Natural killer cell treated with Interleukin-12 subunit alpha and Interleukin-12 subunit beta and Interleukin-15 and Interleukin-18, amount 100 ng/mL, for 72 hours (primary cell): Measurements from ENCODE around the gene CEP131. TPM values are rescaled to one million over a fixed set of nuclear protein-coding genes. Genes with fewer than 3 reads are reported as not detected.

Experiments used
- ATAC-seq, 2 donors: fragments of 150-1000 bp; cut with Tn5 transposase in 1 of 2; sonication (Bioruptor Pico), chemical (Tn5 transposase) in 1 of 2; 2 replicates each; pipeline ENCODE4 v1.10.0; 2021
- DNase-seq: peaks from one replicate; pipeline ENCODE4 v3.0.0; 2022; ENCODE audit warnings: low spot score
- H3K27ac Mint-ChIP-seq, 2 donors: 1 replicate in 1 of 2; 2 replicates in 1 of 2; pipeline ENCODE4 v1.8.0; 2022; ENCODE audit warnings: mixed read lengths in 2 of 2, mild to moderate bottlenecking in 1 of 2, moderate library complexity in 1 of 2
- H3K27me3 Mint-ChIP-seq, 2 donors: 1 replicate in 1 of 2; 2 replicates in 1 of 2; pipeline ENCODE4 v1.8.0; 2022; ENCODE audit warnings: mixed read lengths in 2 of 2
- H3K36me3 Mint-ChIP-seq: one replicate; pipeline ENCODE4 v1.8.0; 2022; ENCODE audit warnings: mixed read lengths
- H3K4me1 Mint-ChIP-seq, 2 donors: 1 replicate in 1 of 2; 2 replicates in 1 of 2; pipeline ENCODE4 v1.8.0; 2022; ENCODE audit warnings: low read depth in 2 of 2, mixed read lengths in 2 of 2, mild to moderate bottlenecking in 1 of 2
- H3K4me3 Mint-ChIP-seq: one replicate; pipeline ENCODE4 v1.8.0; 2022; ENCODE audit warnings: mixed read lengths
- H3K9me3 Mint-ChIP-seq: 2 replicates; pipeline ENCODE4 v1.8.0; 2022; ENCODE audit warnings: mixed read lengths
- total RNA-seq, 2 donors: library from RNA; stranded (reverse); gene quantifications; one replicate each; pipeline ENCODE4 v1.2.3, GENCODE V29; 2022

Gene CEP131
- total RNA-seq, 2 donors from 2014 or later: 7.8 to 14.5 TPM

GRCh38 chr17:81191646-81192045 lies 31.1 kb downstream of the CEP131 start:
- ATAC-seq: no peak
- H3K27ac Mint-ChIP-seq: no peak overlapping the region

GRCh38 chr17:81191116-81191515 lies 31.6 kb downstream of the CEP131 start:
- H3K27ac Mint-ChIP-seq: no peak overlapping the region
- no peak overlapping the region for H3K4me3 Mint-ChIP-seq
- no peaks in the 10 kb centered on the region for H3K9me3 Mint-ChIP-seq
- H3K27me3 Mint-ChIP-seq: no peaks in the 10 kb centered on the region
- no peak for DNase-seq
- no peaks in the 10 kb centered on the region for H3K36me3 Mint-ChIP-seq
- no peak for ATAC-seq
- no peaks in the 10 kb centered on the region for H3K4me1 Mint-ChIP-seq

More at GRCh38 chr17:81191646-81192045, 31.1 kb downstream of the CEP131 start:
- Mint-ChIP-seq H3K27me3 (no peaks in the 10 kb centered on the region), H3K4me3 (no peak overlapping the region), H3K4me1 (no peaks in the 10 kb centered on the region), H3K9me3 (no peaks in the 10 kb centered on the region), H3K36me3 (no peaks in the 10 kb centered on the region)
- no peak for DNase-seq

GRCh38 chr17:81190591-81190990 lies 32.2 kb downstream of the CEP131 start:
- no peak overlapping the region for H3K27ac Mint-ChIP-seq
- no peaks in the 10 kb centered on the region for H3K4me1 Mint-ChIP-seq
- H3K4me3 Mint-ChIP-seq: no peak overlapping the region
- no peak for DNase-seq
- H3K36me3 Mint-ChIP-seq: no peaks in the 10 kb centered on the region
- no peak for ATAC-seq
- H3K27me3 Mint-ChIP-seq: no peaks in the 10 kb centered on the region
- no peaks in the 10 kb centered on the region for H3K9me3 Mint-ChIP-seq

- Mint-ChIP-seq H3K9me3 (no peaks in the 10 kb centered on the region), H3K36me3 (no peaks in the 10 kb centered on the region), H3K4me1 (no peaks in the 10 kb centered on the region), H3K4me3 (no peak overlapping the region), H3K27ac (no peak overlapping the region), H3K27me3 (peaks cover 0 to 2% of the 10 kb centered on the region in 2 donors)
- ATAC-seq: no peak
- DNase-seq: no peak
These were observed 32.9 kb downstream of the CEP131 start for GRCh38 chr17:81189670-81190530.

- no peak overlapping the region for H3K4me3 Mint-ChIP-seq
- H3K9me3 Mint-ChIP-seq: no peaks in the 10 kb centered on the region
- peaks cover 0 to 2% of the 10 kb centered on the region in 2 donors for H3K27me3 Mint-ChIP-seq
- DNase-seq (no peak), ATAC-seq (no peak)
- no peaks in the 10 kb centered on the region for H3K4me1 Mint-ChIP-seq
- H3K36me3 Mint-ChIP-seq: no peaks in the 10 kb centered on the region
- no peak overlapping the region for H3K27ac Mint-ChIP-seq
These were observed 33.7 kb downstream of the CEP131 start for GRCh38 chr17:81189016-81189415.

- Mint-ChIP-seq H3K4me3 (no peak overlapping the region), H3K27me3 (peaks cover 0 to 2% of the 10 kb centered on the region in 2 donors), H3K27ac (no peak overlapping the region), H3K4me1 (no peaks in the 10 kb centered on the region), H3K9me3 (no peaks in the 10 kb centered on the region), H3K36me3 (no peaks in the 10 kb centered on the region)
- DNase-seq (no peak), ATAC-seq (peak in 1 of 2 donors; percentile 1)
These were observed 34.3 kb downstream of the CEP131 start for GRCh38 chr17:81188491-81188840.

- Mint-ChIP-seq H3K27me3 (peaks cover 0 to 2% of the 10 kb centered on the region in 2 donors), H3K4me3 (no peak overlapping the region), H3K36me3 (no peaks in the 10 kb centered on the region), H3K9me3 (no peaks in the 10 kb centered on the region), H3K27ac (no peak overlapping the region), H3K4me1 (no peaks in the 10 kb centered on the region)
- ATAC-seq (no peak), DNase-seq (no peak)
These were observed 34.9 kb downstream of the CEP131 start for GRCh38 chr17:81187586-81188490.

- Mint-ChIP-seq H3K27me3 (peaks cover 0 to 2% of the 10 kb centered on the region in 2 donors), H3K9me3 (no peaks in the 10 kb centered on the region), H3K27ac (no peak overlapping the region), H3K36me3 (no peaks in the 10 kb centered on the region), H3K4me3 (no peak overlapping the region), H3K4me1 (no peaks in the 10 kb centered on the region)
- DNase-seq (no peak), ATAC-seq (no peak)
These were observed 35.6 kb downstream of the CEP131 start for GRCh38 chr17:81187120-81187519.

GRCh38 chr17:81186203-81186602 lies 36.6 kb downstream of the CEP131 start:
- Mint-ChIP-seq H3K4me1 (no peaks in the 10 kb centered on the region), H3K9me3 (no peaks in the 10 kb centered on the region), H3K4me3 (no peak overlapping the region), H3K27me3 (peaks cover 0 to 2% of the 10 kb centered on the region in 2 donors), H3K36me3 (no peaks in the 10 kb centered on the region), H3K27ac (no peak overlapping the region)
- DNase-seq: no peak
- ATAC-seq: no peak

GRCh38 chr17:81184555-81184954 lies 38.2 kb downstream of the CEP131 start:
- no peaks in the 10 kb centered on the region for H3K36me3 Mint-ChIP-seq

GRCh38 chr17:81183807-81184206 lies 39.0 kb downstream of the CEP131 start:
- Mint-ChIP-seq H3K36me3 (no peaks in the 10 kb centered on the region), H3K27ac (no peak overlapping the region), H3K4me3 (no peak overlapping the region), H3K9me3 (no peaks in the 10 kb centered on the region), H3K27me3 (peaks cover 0 to 2% of the 10 kb centered on the region in 2 donors), H3K4me1 (no peaks in the 10 kb centered on the region)
- DNase-seq (no peak), ATAC-seq (no peak)

More at GRCh38 chr17:81184555-81184954, 38.2 kb downstream of the CEP131 start:
- H3K27me3 Mint-ChIP-seq: peaks cover 0 to 2% of the 10 kb centered on the region in 2 donors
- ATAC-seq (no peak), DNase-seq (no peak)
- no peaks in the 10 kb centered on the region for H3K9me3 Mint-ChIP-seq
- H3K27ac Mint-ChIP-seq: no peak overlapping the region
- no peaks in the 10 kb centered on the region for H3K4me1 Mint-ChIP-seq
- no peak overlapping the region for H3K4me3 Mint-ChIP-seq

GRCh38 chr17:81183316-81183715 lies 39.4 kb downstream of the CEP131 start:
- Mint-ChIP-seq H3K27me3 (peaks cover 0 to 2% of the 10 kb centered on the region in 2 donors), H3K36me3 (no peaks in the 10 kb centered on the region), H3K4me3 (no peak overlapping the region), H3K27ac (no peak overlapping the region), H3K9me3 (no peaks in the 10 kb centered on the region), H3K4me1 (no peaks in the 10 kb centered on the region)
- ATAC-seq (no peak), DNase-seq (no peak)

GRCh38 chr17:81182596-81182995 lies 40.2 kb downstream of the CEP131 start:
- DNase-seq (no peak), ATAC-seq (no peak)
- H3K9me3 Mint-ChIP-seq: no peaks in the 10 kb centered on the region
- no peaks in the 10 kb centered on the region for H3K4me1 Mint-ChIP-seq
- peaks cover 0 to 2% of the 10 kb centered on the region in 2 donors for H3K27me3 Mint-ChIP-seq
- no peak overlapping the region for H3K27ac Mint-ChIP-seq
- H3K36me3 Mint-ChIP-seq: no peaks in the 10 kb centered on the region
- no peak overlapping the region for H3K4me3 Mint-ChIP-seq

- Mint-ChIP-seq H3K9me3 (no peaks in the 10 kb centered on the region), H3K36me3 (no peaks in the 10 kb centered on the region), H3K27me3 (peaks cover 0 to 2% of the 10 kb centered on the region in 2 donors), H3K4me1 (no peaks in the 10 kb centered on the region), H3K4me3 (no peak overlapping the region), H3K27ac (no peak overlapping the region)
- no peak for ATAC-seq
- no peak for DNase-seq
These were observed 41.0 kb downstream of the CEP131 start for GRCh38 chr17:81181811-81182185.
